ENCODE measurements around the gene CD33. TPM values are rescaled to one million over a fixed set of nuclear protein-coding genes. Genes with fewer than 3 reads are reported as not detected.

The CD33 gene
- total RNA-seq, 1 experiment from 2014 or later: not detected

- POLR2A ChIA-PET (ENCODE audit: low non-redundant PET): no interaction called here
- no peak for TF ChIP-seq EZH2 (IDR thresholded peaks at IDR 0.05; ENCODE audit: borderline replicate concordance, low read depth, low read length, poor library complexity, severe bottlenecking)
- TF ChIP-seq, protein P1, sequence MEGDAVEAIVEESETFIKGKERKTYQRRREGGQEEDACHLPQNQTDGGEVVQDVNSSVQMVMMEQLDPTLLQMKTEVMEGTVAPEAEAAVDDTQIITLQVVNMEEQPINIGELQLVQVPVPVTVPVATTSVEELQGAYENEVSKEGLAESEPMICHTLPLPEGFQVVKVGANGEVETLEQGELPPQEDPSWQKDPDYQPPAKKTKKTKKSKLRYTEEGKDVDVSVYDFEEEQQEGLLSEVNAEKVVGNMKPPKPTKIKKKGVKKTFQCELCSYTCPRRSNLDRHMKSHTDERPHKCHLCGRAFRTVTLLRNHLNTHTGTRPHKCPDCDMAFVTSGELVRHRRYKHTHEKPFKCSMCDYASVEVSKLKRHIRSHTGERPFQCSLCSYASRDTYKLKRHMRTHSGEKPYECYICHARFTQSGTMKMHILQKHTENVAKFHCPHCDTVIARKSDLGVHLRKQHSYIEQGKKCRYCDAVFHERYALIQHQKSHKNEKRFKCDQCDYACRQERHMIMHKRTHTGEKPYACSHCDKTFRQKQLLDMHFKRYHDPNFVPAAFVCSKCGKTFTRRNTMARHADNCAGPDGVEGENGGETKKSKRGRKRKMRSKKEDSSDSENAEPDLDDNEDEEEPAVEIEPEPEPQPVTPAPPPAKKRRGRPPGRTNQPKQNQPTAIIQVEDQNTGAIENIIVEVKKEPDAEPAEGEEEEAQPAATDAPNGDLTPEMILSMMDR (conservative IDR thresholded peaks at IDR 0.05; ENCODE audit: low read depth, low read length): no peak
- CTCF ChIA-PET: no interaction called here
These were observed 46.2 kb downstream of the CD33 start for GRCh38 chr19:51271067-51271466.

GRCh38 chr19:51272183-51272810 lies 47.4 kb downstream of the CD33 start:
- intact Hi-C loops (cut with micrococcal nuclease; ENCODE audit: unreplicated experiment): no loop called here
- TF ChIP-seq, protein P1 (conservative IDR thresholded peaks at IDR 0.05; ENCODE audit: low read depth, low read length): no peak
- no peak for TF ChIP-seq EZH2 (IDR thresholded peaks at IDR 0.05; ENCODE audit: borderline replicate concordance, low read depth, low read length, poor library complexity, severe bottlenecking)

More at GRCh38 chr19:51271067-51271466, 46.2 kb downstream of the CD33 start:
- intact Hi-C loops (cut with micrococcal nuclease; ENCODE audit: unreplicated experiment): no loop called here
- Histone ChIP-seq H3K27me3 (replicated peaks; ENCODE audit: insufficient read depth, low read depth, low read length, poor library complexity) (no peaks in the 10 kb centered on the region), H3K36me3 (ENCODE audit: insufficient read depth, low read length, poor library complexity, severe bottlenecking) (no peaks in the 10 kb centered on the region), H3K9me3 (ENCODE audit: low read depth, low read length, poor library complexity, severe bottlenecking) (no peaks in the 10 kb centered on the region), H3K27ac (ENCODE audit: low read depth, low read length, poor library complexity, severe bottlenecking) (no peak overlapping the region), H3K4me3 (ENCODE audit: low read depth, low read length, poor library complexity, severe bottlenecking) (no peak overlapping the region), H3K4me1 (ENCODE audit: insufficient read depth, low read length, poor library complexity, severe bottlenecking) (no peaks in the 10 kb centered on the region)
- no peak for DNase-seq (ENCODE audit: low spot score)
- no TSS peak for BruUV-seq (replicated peaks)

GRCh38 chr19:51274049-51274770 lies 49.3 kb downstream of the CD33 start:
- CTCF ChIA-PET: no interaction called here

More at GRCh38 chr19:51272183-51272810, 47.4 kb downstream of the CD33 start:
- no TSS peak for BruUV-seq (replicated peaks)
- POLR2A ChIA-PET (ENCODE audit: low non-redundant PET): no interaction called here
- Histone ChIP-seq H3K4me3 (ENCODE audit: low read depth, low read length, poor library complexity, severe bottlenecking) (no peak overlapping the region), H3K36me3 (ENCODE audit: insufficient read depth, low read length, poor library complexity, severe bottlenecking) (no peaks in the 10 kb centered on the region), H3K4me1 (ENCODE audit: insufficient read depth, low read length, poor library complexity, severe bottlenecking) (no peaks in the 10 kb centered on the region), H3K9me3 (ENCODE audit: low read depth, low read length, poor library complexity, severe bottlenecking) (no peaks in the 10 kb centered on the region), H3K27me3 (replicated peaks; ENCODE audit: insufficient read depth, low read depth, low read length, poor library complexity) (no peaks in the 10 kb centered on the region), H3K27ac (ENCODE audit: low read depth, low read length, poor library complexity, severe bottlenecking) (no peak overlapping the region)
- CTCF ChIA-PET: interaction anchor here (0.5 kb wide), 1 partner anchor 79 kb away, joined by 4 read pairs; no protein-coding TSS in a partner anchor
- peak; percentile 4 for DNase-seq (ENCODE audit: low spot score)

More at GRCh38 chr19:51274049-51274770, 49.3 kb downstream of the CD33 start:
- no peaks in the 10 kb centered on the region for H3K27me3 ChIP-seq (replicated peaks; ENCODE audit: insufficient read depth, low read depth, low read length, poor library complexity)
- no peak for DNase-seq (ENCODE audit: low spot score)
- no peaks in the 10 kb centered on the region for H3K9me3 ChIP-seq (ENCODE audit: low read depth, low read length, poor library complexity, severe bottlenecking)
- H3K36me3 ChIP-seq (ENCODE audit: insufficient read depth, low read length, poor library complexity, severe bottlenecking): no peaks in the 10 kb centered on the region
- POLR2A ChIA-PET (ENCODE audit: low non-redundant PET): no interaction called here
- TF ChIP-seq, protein P1 (conservative IDR thresholded peaks at IDR 0.05; ENCODE audit: low read depth, low read length): no peak
- TF ChIP-seq EZH2 (IDR thresholded peaks at IDR 0.05; ENCODE audit: borderline replicate concordance, low read depth, low read length, poor library complexity, severe bottlenecking): no peak
- BruUV-seq (replicated peaks): no TSS peak
- intact Hi-C loops (cut with micrococcal nuclease; ENCODE audit: unreplicated experiment): no loop called here
- no peak overlapping the region for H3K4me3 ChIP-seq (ENCODE audit: low read depth, low read length, poor library complexity, severe bottlenecking)
- H3K27ac ChIP-seq (ENCODE audit: low read depth, low read length, poor library complexity, severe bottlenecking): no peak overlapping the region
- H3K4me1 ChIP-seq (ENCODE audit: insufficient read depth, low read length, poor library complexity, severe bottlenecking): no peaks in the 10 kb centered on the region

All from A673 (cell line).